HG03558 (cell line): ENCODE measurements around the gene C19orf73.
"Not testable (repeated sequence)": the region's sequence is repeated elsewhere in the genome, so short reads cannot be mapped to it uniquely, and the experiment has no call there.

Experiments used
- ATAC-seq: cut with Tn5 transposase; IDR thresholded peaks from one replicate; pipeline ENCODE4 v1.9.1; 2021; ENCODE audit warnings: moderate number of reproducible peaks; ENCODE audit not compliant: unreplicated experiment; ENCODE audit errors: extremely low read depth

The C19orf73 gene

GRCh38 chr19:49149652-49150105 is 30.7 kb upstream of the C19orf73 start:
- no peak for ATAC-seq

GRCh38 chr19:49148784-49149651 is 30.1 kb upstream of the C19orf73 start:
- ATAC-seq: no peak

GRCh38 chr19:49148044-49148682 is 29.2 kb upstream of the C19orf73 start:
- ATAC-seq: no peak

- ATAC-seq: not testable (repeated sequence)
Measured at GRCh38 chr19:49146408-49146770, 27.4 kb upstream of the C19orf73 start.

- ATAC-seq: no peak
Measured at GRCh38 chr19:49145573-49146407, 26.8 kb upstream of the C19orf73 start.

GRCh38 chr19:49142866-49143335 is 24.0 kb upstream of the C19orf73 start:
- no peak for ATAC-seq

GRCh38 chr19:49141352-49141751 is 22.4 kb upstream of the C19orf73 start:
- no peak for ATAC-seq

GRCh38 chr19:49140951-49141350 is 22.0 kb upstream of the C19orf73 start:
- ATAC-seq: no peak

- no peak for ATAC-seq
Measured at GRCh38 chr19:49136771-49137171, 17.8 kb upstream of the C19orf73 start.

- no peak for ATAC-seq
Measured at GRCh38 chr19:49135686-49136085, 16.7 kb upstream of the C19orf73 start.

- ATAC-seq: no peak
Measured at GRCh38 chr19:49133621-49134454, 14.9 kb upstream of the C19orf73 start.

- ATAC-seq: no peak
Measured at GRCh38 chr19:49132974-49133609, 14.1 kb upstream of the C19orf73 start.

- no peak for ATAC-seq
Measured at GRCh38 chr19:49130325-49130724, 11.4 kb upstream of the C19orf73 start.

- no peak for ATAC-seq
Measured at GRCh38 chr19:49129238-49129583, 10.3 kb upstream of the C19orf73 start.

- no peak for ATAC-seq
Measured at GRCh38 chr19:49128545-49129237, 9.7 kb upstream of the C19orf73 start.

- peak; percentile 39 for ATAC-seq
Measured at GRCh38 chr19:49127674-49128544, 9.0 kb upstream of the C19orf73 start.

- ATAC-seq: not testable (repeated sequence)
Measured at GRCh38 chr19:49127225-49127624, 8.3 kb upstream of the C19orf73 start.

GRCh38 chr19:49126575-49126974 is 7.6 kb upstream of the C19orf73 start:
- ATAC-seq: no peak
